Fibroblast of mammary gland (primary cell): ENCODE data around the gene BDKRB2.

Experiments
- DNase-seq: peaks from one replicate; pipeline ENCODE4 v3.0.0-alpha.2; 2010; ENCODE audit warnings: low read depth
- H3K4me3 ChIP-seq: 2 replicates; pipeline ENCODE4 v1.5.1; 2011; ENCODE audit warnings: low read depth, mild to moderate bottlenecking, low read length, moderate library complexity; ENCODE audit not compliant: control insufficient read depth
- CTCF ChIP-seq: conservative IDR thresholded peaks from 2 replicates; pipeline ENCODE4 v1.5.1; 2011; ENCODE audit warnings: low read depth, low read length, inconsistent platforms; ENCODE audit not compliant: control insufficient read depth, insufficient read depth

Gene BDKRB2

GRCh38 chr14:96207686-96208085, 3.0 kb downstream of the BDKRB2 start:
- H3K4me3 ChIP-seq: no peak overlapping the region
- no peak for DNase-seq
- TF ChIP-seq CTCF: no peak

GRCh38 chr14:96208739-96209138, 4.1 kb downstream of the BDKRB2 start:
- no peak overlapping the region for H3K4me3 ChIP-seq
- TF ChIP-seq CTCF: no peak
- DNase-seq: no peak

DNA sequence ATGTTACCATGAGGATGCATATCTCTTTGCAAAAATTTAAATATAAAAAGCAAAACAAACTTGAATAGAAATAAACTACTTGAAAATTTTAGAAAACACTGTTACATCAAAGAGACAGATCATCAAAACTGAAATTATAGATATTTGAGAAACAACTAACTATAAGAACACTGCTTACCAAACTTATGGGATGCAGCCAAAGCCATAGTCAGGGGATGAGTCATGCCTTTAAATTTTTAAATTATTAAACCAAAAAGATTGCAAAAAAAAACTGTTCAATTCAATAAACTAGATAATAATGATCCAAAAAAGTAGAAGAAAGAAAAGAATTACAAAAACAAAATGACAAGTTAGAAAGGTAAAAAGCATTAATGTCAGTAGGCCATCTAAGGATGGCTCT, 7.5 kb downstream of the BDKRB2 start:
- no peak for DNase-seq
- no peak for TF ChIP-seq CTCF
- H3K4me3 ChIP-seq: no peak overlapping the region

GRCh38 chr14:96212896-96213295, 8.3 kb downstream of the BDKRB2 start:
- no peak overlapping the region for H3K4me3 ChIP-seq
- no peak for DNase-seq
- no peak for TF ChIP-seq CTCF

DNA sequence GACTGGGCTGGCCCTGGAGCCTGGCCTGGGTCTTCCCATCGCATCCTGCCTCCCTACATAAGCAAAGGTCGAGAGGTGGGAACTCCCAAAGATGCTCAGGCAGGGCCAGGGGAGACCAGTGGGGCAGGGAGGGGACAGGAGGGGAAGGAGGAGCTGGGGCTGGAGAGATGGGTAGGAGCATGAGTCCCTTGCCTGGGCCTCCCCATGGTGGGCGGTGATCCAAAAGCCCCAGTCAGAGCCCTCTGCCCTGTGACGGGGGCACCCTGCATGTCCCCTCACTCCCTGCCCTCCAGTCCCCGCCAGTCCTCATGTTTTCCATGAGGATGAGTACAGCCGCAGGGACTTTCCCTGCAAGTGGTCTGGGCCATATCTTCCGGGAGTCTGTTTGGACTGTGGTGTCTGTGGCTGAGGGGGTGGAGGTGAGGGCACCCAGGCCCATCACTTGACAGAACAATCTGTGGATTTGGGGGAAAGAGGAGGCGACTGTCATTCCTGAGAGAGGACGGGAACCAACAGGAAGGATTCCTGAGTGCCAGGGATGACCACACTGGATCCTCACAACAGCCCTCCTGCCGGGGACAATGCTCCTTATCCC, 9.3 kb downstream of the BDKRB2 start:
- DNase-seq: no peak
- no peak overlapping the region for H3K4me3 ChIP-seq
- no peak for TF ChIP-seq CTCF

DNA sequence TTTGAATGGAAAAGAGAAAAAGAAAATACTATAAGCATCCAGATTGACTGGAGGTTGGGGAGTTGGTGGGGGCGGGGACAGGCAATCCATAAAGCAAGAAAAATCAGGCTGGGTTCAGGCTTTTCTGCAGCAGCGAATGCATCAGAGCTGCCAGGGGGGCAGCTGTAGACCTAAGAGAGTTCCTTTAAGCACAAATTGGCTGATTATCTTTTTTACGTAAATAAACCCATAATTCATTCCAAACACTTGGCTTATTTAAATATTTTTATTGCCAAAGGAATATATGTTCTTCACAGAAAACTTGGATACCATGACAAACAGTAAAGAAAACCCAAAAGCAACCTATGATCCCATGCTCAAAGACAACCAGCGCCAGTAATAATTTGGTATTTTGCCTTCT, 10.2 kb downstream of the BDKRB2 start:
- DNase-seq: no peak
- TF ChIP-seq CTCF: no peak
- no peak overlapping the region for H3K4me3 ChIP-seq
